SKM-1 treated with dmso at 0.1 percent for 144 hours (cell line): Measurements from ENCODE around the gene AP3B1.

ENCODE experiments used
- DNase-seq: peaks from one replicate; lab custom pipeline; 2025; ENCODE audit not compliant: unreplicated experiment; lab: John Stamatoyannopoulos, UW

AP3B1 gene

DNA sequence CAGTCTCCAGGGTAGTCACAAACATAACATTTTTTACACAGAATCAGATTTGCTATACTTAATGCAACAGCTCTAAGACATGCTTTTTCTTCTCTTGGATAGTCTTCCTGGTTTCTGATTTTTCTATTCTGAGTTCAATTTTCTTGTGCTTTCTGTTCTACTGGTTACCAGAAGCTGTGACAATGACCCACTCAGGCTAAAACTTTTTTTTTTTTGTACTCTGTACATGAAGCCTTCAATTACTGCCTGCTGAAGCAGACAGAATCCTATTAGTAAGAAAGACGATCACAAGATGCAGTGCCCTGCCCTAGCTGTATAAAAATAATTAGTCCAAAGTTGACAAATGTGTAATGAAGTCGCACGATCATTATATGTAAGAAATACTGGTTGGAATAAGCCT is 287.3 kb downstream of the AP3B1 start:
- DNase-seq = no peak

DNA sequence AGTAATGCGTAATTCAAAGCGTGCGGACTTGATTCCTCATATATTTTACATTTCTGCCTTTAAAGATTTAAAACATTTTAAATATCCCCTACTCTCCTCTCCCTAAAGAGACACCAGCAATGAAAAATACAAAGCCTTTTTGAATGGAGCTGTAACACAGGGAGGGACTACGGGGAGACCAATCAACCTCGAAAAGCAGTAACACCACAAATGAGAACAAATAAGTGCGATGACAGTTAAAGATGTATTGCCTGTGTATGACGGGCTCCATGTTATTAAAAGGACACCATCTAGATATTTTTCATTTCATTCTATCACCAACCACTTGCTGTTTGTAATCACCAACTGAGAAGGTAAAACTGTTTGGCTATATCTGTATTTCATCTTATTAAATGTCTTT is 288.0 kb downstream of the AP3B1 start:
- DNase-seq = no peak

DNA sequence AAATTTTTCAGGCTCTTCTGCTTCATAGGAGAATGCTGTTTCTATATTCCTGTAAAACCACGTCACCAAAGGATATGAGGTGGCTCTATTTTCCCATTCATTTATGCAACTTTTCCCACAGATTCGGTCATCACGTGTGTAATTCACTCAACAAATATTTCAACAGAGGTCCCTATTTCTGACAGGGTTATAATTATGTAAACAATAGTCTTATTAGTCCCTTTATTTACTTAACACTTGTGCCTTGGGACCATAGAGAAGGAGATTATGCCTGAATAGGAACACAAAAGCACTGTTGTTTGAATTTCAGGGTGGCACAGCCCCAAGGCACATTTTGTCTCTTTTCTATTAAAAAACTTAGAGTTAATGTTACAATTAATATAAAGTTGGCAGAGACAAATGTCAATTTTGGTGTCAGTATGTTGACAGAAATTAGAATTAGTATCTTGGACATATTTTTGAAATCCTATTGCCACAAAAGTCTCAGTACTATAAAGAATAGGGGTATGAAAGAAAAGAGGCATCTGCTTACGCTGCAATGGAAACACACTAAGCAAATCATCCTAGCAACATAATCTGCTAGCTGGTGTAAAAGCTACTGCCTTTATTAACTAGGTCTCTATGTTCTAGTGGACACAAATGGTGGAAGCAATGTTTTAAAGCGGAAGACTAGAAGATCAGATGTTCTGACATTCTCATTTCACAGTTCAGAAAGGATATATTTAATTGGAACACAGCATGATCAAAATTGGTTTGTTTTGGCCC is 289.3 kb downstream of the AP3B1 start:
- DNase-seq = no peak

DNA sequence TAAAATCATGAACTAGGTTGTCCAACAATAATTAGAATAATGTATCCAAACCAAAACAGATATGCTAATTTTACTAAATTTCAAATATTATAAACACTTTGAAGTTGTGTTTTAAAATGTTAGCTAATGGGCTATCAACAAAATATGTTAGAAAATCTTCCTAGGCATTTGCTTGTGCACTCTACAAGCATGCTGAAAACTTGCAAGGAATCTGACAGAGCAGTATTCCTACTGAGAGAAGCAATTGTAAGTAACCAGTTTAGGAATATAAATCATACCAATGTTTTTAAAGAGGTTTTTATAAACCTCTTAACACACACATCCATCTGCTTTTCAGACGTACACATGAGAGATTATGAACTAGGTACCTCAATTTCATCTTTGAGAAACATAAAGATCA is 289.9 kb downstream of the AP3B1 start:
- DNase-seq = no peak

DNA sequence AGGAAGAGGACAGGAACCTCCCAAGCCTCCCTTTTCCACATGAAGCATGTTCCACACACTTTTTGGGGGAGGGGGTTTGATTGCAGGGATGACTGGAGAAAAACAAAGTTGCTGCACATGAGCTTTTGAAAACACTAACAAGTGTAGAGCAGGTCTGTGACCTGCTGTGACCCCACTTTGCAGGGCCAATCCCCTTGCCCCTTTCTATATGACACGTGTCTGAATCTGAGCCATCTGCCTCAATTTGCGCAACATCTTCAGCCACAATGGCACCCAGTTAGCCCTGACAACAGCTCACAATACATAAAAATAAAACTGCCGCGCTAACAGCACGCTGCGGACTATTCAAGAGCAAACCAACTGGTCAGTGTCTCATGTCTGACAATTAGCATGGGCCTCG is 290.6 kb downstream of the AP3B1 start:
- DNase-seq = no peak

DNA sequence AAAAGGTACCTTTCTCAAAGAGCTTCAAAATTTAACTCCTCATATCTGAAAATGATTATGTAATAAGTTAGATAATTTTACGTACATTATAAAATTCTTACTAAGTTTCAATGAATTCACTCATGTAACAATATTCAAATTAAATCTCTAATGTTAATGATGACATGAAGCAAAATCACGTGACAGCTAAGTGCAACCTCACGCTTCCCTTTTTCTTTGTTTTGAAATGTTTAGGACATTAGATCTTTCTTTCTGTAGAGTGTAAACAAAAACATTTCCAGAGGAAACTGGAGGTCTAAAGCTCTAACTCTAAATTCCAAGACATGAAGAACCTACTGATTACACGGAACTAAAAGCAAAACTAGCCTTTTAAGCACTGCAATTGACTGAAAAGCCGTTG is 291.0 kb downstream of the AP3B1 start:
- no peak for DNase-seq

DNA sequence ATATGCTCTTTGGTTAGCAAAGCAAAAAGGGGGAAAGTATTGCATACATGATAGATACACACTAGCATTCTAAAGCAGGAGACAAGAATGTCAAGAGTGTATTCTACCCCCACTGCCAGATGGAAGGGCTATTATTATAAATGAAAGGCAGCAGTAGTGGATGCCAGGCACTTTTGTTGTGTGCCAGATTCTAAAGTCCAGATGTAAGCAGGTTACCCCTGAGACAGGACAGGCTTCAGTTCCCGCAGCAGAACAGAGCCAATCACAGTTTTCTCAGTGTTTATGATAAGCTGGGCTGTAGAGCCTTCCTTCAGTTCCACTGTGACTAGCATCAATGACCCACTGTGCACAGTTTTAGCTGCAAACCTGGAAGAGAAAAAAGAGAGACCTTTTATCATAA is 291.8 kb downstream of the AP3B1 start:
- no peak for DNase-seq

DNA sequence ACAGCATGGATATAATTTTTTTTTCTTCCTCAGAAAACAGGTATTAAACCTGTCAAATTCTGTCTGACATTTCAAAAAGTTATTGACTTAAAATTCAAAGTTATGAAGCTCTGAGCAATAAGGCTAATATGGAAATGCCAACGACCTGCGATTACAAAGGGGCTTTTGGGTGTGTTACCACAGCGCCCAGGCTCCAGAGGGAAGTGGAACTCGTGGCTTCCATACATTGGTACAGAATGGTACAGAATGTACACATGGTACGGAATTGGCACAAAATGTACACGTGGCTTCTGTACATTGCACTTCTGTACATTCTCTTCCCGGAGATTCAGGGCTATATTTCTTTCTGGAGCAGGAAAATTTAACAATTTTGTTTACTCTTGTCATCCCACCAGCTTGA is 293.3 kb downstream of the AP3B1 start:
- no peak for DNase-seq

DNA sequence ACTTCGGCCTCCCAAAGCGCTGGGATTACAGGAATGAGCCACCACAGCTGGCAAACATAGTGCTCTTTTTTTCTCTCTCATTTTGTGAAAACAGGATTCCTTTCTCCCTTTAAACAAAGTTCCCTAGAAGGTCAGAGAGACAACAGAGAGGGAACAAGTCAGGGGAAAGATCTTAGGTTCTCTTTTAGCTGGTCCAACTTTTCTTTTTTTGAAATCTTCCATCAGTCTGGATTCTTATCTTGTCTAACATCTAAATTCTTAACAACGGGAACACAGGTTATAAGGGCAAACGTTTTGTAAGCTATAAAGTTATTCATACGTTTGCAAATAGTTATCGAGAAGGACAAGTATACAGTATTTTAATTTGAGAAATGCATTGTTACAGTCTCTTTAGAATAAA is 294.3 kb downstream of the AP3B1 start:
- DNase-seq = no peak

DNA sequence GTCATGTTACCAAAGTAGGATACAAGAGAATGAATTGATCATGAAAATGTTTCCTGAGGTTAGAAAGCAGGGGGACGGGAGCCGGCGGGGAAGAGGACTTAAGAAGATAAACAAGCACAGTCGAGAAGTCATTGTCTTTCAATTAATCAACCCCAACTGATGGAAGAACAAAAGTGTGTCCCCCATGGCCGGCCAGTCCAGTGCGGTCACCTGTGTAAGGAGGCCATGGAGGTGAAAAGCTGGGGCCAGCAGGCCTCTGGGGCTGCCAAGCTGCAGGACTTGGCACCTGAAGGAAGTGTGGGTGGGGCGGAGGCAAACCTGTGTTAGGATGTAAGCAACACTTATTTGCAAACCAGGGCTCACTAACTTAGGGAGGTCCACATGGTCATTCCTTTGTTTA is 295.1 kb downstream of the AP3B1 start:
- DNase-seq = no peak

DNA sequence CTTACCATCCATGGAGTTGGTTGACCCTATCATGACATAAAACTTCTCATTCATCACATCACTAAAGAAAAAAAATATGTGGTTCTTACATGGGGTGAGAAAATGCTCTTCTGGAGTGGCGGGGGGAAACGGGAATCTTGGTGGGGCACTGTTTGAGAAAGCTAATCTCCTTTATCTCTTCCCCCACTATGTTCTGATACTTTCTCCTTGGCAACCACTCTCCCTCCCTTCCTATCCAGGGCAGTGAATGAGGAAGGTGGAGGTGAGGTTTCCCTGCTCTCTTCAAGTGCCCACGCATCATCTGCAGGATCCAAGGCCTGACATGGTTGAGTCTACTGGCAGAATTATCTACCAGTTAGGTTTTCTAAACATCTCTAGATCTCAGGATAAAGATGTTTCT is 297.6 kb downstream of the AP3B1 start:
- no peak for DNase-seq

DNA sequence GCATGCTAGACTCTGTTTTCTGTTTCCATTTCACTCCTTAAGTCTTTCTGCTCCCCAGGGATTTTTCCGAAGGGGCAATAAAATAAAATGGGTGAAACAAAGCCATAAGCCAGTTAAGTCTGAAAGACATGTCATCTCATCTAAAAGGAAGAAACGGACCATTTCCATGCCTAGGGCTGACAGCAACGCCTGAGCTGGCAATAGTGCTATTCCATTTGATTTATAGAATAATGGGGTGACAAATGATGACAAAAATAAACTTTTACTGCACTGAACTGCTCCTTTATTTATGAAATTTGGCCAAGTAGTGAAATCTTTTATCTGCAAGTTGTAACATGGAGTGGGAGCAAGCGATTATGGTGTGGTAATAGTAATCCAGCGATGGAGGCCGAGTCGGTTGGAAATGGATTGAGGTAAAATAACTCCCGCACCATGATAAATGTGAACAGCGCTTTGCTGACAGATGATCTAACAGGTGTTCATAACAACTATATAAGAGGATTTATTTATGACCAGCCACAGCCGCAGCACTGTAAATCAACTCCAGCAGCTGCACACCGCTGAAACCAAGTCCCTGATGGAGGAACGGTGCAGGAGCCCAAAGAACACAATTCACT is 298.6 kb downstream of the AP3B1 start:
- DNase-seq = no peak

DNA sequence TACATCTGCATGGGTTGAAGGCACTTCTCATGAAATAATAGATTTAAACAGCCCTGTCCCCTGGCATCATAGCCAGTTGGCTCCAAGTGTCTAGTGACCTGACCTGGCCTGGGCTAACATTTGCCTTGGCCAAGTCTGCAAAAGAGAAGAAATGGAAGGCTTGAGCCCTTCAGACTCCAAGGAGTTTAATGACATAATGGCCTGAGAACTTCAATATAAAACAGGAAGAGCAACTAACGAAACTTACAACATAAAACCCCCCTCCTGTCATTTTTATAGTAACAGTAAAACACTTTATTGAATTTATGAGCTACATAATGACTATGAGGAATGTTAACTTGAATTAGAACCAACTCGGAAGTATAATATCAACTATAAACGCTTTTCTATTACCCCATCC is 299.6 kb downstream of the AP3B1 start:
- DNase-seq = no peak

DNA sequence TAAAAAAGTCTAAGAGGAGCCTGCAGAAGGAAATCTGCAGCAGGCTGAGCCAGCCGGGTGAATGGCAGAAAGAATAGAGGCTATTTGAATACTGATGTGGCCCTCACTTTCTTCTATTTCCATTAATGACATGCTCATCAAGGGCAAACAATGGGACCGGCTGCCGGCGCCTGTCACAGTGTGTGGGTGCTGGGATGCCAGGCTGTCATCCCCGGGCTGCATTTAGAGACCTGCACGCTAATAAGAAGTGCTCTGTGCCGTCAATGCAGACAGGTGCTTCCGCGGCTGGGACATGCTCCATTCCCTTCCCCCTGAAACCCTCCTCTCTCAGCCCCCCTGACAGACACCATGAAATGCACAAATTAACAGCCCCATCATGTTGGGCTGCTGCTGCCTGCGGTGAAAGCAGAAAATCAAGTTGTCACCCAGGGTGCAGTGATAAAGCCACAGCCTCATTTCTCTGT is 300.6 kb downstream of the AP3B1 start:
- DNase-seq = no peak

DNA sequence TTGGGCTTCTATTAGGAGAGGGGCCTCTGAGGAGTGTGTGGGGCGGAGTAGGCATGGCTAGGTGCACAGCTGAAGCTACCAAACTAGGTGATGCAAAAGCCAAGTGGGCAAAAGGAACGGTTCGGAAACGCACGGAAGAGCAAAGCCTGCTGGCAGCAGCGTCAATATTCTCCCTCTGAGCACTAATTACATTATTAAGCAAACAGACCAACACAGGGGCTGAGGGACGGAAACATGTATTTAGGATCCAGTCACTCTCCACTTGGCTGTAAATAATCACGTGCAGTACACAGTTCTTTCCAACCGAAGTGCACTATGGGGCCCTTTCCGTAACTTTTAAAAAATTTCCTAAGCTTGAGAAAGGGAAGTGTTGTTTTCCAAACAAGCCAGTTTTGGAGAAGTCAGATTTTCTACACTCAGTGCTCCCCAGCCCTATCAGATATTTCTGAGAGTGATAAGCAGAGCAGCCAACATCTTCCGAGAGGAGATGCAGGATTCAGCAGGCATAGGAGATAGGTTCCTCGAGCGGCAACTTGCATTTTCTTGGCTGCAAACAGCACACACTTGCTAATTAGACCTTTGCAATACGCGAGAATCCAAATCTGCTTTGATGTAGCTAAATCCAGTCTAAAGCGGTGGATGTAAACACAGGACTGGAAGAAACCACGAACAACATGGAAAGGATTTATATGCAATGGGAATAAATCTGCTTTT is 301.2 kb downstream of the AP3B1 start:
- no peak for DNase-seq

DNA sequence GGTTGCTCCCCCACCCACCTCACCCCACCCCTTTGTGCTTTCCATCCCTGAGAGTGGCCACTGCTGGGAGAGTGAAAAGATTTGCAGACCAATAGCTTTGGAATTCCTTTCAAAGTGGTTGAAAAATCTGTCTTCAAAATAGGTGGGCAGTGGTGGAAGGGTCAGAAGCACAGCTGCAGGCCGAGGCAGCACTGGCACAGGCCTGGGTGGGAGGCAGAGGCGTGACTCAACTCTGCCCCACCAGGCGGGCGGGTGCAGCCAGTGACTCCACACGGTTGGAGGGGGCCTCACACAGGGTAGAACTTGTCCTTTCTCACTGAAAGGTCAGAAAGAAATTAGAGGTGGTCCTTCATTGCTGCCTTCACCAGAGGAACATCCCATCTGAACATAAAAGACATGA is 303.4 kb downstream of the AP3B1 start:
- DNase-seq = no peak

DNA sequence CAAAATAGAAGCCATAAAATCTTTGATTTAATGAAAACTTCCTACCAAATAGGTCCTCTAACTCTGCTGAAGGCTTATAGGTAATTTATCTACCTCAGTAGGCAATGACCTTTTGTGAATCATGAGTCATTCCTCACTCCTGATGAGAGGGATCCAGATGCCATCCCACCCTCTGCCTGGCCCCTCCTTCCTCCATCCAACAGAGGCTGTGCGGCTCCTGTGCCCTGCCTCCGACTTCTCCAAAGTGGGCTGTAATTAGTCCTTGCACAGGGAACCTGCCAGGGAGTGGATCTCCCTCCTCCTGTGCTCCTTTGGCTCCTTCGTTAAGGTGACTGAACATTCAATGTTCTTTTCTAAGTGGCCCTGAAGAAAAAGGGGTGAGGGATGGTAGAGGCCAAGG is 304.5 kb downstream of the AP3B1 start:
- DNase-seq = no peak

DNA sequence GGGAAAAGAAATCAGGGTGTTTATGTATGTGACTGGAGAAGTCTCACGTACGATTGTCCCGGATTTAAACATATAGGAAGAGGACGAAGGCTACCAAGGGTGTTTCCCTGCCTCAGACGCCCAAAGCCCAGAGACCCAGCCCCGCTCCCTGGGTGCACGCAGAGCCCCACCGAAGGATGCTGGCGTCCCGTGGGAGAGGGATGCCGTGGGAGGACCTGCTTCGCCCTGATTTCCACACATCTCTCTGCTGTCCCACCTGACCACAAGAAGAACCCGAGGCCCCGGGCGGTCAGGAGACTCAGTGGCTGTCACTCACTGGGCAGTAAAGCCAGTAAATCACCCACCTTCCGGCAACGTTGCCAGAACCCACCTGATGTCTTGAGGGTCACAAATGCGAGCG is 306.5 kb downstream of the AP3B1 start:
- DNase-seq = no peak

DNA sequence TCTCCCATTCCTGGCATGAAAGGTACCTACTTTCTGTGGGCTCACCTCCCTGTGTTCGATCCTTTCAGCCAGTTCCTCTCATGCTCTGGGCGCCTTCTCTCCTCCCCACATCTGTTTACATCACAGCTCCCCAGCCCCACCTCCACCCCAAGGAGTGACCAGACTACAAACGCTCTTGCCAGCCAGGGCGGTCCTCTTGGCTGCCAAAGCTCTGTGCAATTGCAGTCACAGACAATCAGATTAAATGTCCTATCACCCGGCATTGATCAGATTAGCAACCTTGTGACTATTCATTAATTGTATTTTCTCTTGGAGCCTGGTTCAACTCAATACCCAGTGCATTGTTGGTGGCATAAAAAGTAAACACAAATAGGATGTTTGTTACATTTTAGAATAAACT is 307.2 kb downstream of the AP3B1 start:
- no peak for DNase-seq

DNA sequence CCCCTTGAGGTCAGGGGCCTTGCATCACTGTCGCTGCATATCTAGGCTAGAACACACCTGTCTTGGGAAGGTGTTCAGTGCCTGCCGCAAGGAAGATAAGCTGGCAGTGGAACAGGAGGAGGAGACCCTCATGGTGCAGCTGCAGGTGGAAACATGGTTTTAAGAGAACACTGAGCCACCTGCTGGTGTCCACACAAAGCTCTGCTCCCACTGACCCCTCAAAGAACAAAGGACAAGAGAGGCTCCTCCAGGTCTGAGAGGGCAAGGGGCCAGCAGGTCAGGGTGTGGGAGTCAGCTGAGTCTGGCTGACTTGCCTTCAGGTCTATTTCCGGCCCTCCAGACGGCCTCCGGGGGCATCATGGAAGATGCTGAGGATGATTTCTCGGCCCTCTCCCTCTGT is 308.2 kb downstream of the AP3B1 start:
- no peak for DNase-seq

DNA sequence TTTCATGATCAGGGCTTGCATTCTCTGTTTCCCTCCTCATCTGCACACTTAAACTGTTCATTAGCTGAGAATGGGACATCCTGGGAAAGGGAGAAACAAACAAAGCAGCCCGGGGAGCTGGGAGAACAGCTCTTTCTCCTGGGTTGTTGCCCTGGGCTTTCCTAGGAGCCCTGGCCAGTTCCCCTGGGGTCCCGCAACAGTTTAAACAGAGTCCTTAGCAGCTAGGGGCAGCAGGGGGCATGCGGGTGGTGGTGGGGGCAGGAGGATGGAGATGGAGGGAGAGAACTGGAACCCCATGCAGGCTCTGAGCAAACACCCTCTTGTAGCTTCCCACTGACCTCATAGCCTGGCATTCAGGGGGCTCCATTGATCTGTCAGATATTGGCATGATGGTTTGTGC is 309.3 kb downstream of the AP3B1 start:
- no peak for DNase-seq

DNA sequence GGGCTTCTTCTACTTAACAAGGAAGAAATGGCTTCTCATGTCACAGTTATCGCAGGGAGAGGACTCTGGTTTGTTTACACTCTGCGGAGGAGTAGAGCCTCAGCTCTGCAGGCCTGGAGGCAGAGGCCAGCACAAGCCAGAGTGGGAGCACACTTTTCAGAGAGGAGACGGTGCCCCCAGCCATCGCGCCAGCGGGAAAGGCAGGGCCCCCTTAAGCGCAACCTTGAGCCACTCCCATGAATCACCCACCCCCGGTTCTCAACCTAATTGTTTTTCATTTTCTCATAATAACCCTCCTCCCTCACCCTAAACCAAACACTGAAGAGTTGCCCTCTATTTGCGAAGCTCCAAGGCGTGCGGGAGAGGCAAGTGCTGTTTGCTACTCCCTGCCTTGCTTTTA is 309.9 kb downstream of the AP3B1 start:
- no peak for DNase-seq
